Thoracic aorta (tissue), 2 donors: ENCODE results near the gene CCNE1. TPM values are rescaled to one million over a fixed set of nuclear protein-coding genes. Genes with fewer than 3 reads are reported as not detected.
"Not testable (repeated sequence)": the region's sequence is repeated elsewhere in the genome, so short reads cannot be mapped to it uniquely, and the experiment has no call there.

Source experiments
- ATAC-seq: fragments of 150-250 bp; one replicate; pipeline ENCODE4 v1.8.0; 2017; ENCODE audit warnings: low read depth; ENCODE audit not compliant: insufficient number of reproducible peaks, low FRiP score
- DNase-seq: peaks from one replicate; pipeline ENCODE4 v3.0.0-alpha.2; 2020; ENCODE audit warnings: low spot score
- H3K27ac ChIP-seq, 2 donors: fragments of 200-600 bp; sonication (generic); 1 replicate in 1 of 2; 2 replicates in 1 of 2; pipeline ENCODE4 v1.5.1; 2016; ENCODE audit warnings: mild to moderate bottlenecking in 2 of 2, moderate library complexity in 2 of 2
- H3K27me3 ChIP-seq: fragments of 200-600 bp; sonication (generic); replicated peaks from 2 replicates; pipeline ENCODE4 v1.6.0; 2016; ENCODE audit warnings: mild to moderate bottlenecking; ENCODE audit not compliant: insufficient read depth
- H3K36me3 ChIP-seq: fragments of 200-600 bp; sonication (generic); one replicate; pipeline ENCODE4 v1.5.1; 2016
- H3K4me1 ChIP-seq, 2 donors: fragments of 200-600 bp; sonication (generic); 1 replicate in 1 of 2; 2 replicates in 1 of 2; pipeline versions ENCODE4 v1.5.1 to v1.6.0; 2016; ENCODE audit warnings: low read depth in 2 of 2, mild to moderate bottlenecking in 1 of 2; ENCODE audit not compliant: control insufficient read depth in 1 of 2
- H3K4me3 ChIP-seq: fragments of 200-600 bp; sonication (generic); 2 replicates; pipeline ENCODE4 v1.5.1; 2016; ENCODE audit warnings: mild to moderate bottlenecking
- H3K9me3 ChIP-seq: fragments of 200-600 bp; sonication (generic); 2 replicates; pipeline ENCODE4 v1.5.1; 2016
- total RNA-seq, 2 donors: library from RNA; depleted of rRNA; stranded (reverse); fragments of >200 nt; gene quantifications; one replicate each; pipeline versions ENCODE4 v1.1.0 to v1.2.3, GENCODE V29; 2016
- TF ChIP-seq, protein P1 (sequence below): fragments of 200-600 bp; sonication (generic); IDR thresholded peaks from one replicate; pipeline ENCODE4 v1.5.1; 2019; ENCODE audit warnings: antibody characterized with exemption

CCNE1 gene
- total RNA-seq, 2 donors from 2014 or later = 4.6 TPM; not detected in 1

DNA sequence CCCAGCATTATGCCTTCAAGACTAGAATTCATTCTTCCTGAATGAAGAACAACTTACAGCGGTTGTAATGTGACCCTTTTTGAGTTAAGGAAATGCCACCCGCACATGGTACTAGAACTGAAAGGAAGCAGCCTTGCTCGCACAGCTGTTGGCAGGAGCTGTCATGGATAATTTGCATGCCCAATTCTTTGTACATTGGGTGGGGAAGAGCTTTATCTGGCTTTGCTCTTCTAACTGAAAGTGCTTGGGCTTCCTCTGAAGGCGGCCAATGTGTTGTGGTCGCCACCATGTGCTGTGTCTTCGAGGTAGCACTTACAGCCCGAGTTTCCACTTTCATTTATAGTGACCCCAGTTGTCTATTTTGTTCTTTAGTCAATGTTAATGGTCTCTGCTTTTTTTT is 3.4 kb downstream of the CCNE1 start:
- DNase-seq (no peak), ATAC-seq (no peak)
- H3K36me3 ChIP-seq = no peaks in the 10 kb centered on the region
- H3K27me3 ChIP-seq = no peaks in the 10 kb centered on the region
- TF ChIP-seq, protein P1, sequence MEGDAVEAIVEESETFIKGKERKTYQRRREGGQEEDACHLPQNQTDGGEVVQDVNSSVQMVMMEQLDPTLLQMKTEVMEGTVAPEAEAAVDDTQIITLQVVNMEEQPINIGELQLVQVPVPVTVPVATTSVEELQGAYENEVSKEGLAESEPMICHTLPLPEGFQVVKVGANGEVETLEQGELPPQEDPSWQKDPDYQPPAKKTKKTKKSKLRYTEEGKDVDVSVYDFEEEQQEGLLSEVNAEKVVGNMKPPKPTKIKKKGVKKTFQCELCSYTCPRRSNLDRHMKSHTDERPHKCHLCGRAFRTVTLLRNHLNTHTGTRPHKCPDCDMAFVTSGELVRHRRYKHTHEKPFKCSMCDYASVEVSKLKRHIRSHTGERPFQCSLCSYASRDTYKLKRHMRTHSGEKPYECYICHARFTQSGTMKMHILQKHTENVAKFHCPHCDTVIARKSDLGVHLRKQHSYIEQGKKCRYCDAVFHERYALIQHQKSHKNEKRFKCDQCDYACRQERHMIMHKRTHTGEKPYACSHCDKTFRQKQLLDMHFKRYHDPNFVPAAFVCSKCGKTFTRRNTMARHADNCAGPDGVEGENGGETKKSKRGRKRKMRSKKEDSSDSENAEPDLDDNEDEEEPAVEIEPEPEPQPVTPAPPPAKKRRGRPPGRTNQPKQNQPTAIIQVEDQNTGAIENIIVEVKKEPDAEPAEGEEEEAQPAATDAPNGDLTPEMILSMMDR = no peak
- H3K4me1 ChIP-seq = no peaks in the 10 kb centered on the region
- H3K9me3 ChIP-seq = no peaks in the 10 kb centered on the region
- H3K27ac ChIP-seq = no peak overlapping the region
- no peak overlapping the region for H3K4me3 ChIP-seq

DNA sequence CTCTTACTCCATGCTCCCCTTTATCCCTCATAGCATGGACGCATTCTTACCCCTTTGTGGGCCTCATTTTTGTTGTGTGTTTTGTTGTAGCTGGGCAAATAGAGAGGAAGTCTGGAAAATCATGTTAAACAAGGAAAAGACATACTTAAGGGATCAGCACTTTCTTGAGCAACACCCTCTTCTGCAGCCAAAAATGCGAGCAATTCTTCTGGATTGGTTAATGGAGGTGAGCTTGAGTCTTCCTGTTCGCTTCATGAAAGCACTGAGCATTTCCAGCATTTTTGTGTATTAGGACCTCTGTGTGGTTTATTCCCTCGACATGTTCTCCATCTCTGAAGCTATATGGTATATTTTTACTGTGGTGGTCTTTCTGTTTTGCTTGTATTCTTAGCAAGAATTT is 5.5 kb downstream of the CCNE1 start:
- H3K36me3 ChIP-seq = no peaks in the 10 kb centered on the region
- H3K4me1 ChIP-seq = no peaks in the 10 kb centered on the region
- H3K9me3 ChIP-seq = no peaks in the 10 kb centered on the region
- TF ChIP-seq, protein P1 = no peak
- ATAC-seq (no peak), DNase-seq (no peak)
- H3K27me3 ChIP-seq = no peaks in the 10 kb centered on the region
- no peak overlapping the region for H3K27ac ChIP-seq
- H3K4me3 ChIP-seq = no peak overlapping the region

DNA sequence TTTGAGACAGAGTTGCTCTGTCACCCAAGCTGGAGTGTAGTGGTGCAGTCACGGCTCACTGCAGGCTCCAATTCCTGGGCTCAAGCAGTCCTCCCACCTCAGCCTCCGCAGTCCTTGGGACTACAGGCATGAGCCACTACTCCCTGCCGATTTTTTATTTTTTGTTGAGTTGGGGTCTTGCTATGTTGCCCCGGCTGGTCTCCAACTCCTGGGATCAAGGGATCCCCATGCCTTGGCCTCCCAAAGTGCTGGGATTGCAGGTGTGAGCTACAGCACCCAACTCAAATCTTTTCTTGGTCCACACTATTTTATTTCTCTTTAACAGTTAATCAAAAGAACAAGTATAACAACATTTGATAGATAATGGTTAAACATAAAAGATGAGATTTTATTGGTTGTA is 7.5 kb downstream of the CCNE1 start:
- Histone ChIP-seq H3K27me3 (no peaks in the 10 kb centered on the region), H3K4me3 (no peak overlapping the region), H3K9me3 (no peaks in the 10 kb centered on the region), H3K36me3 (no peaks in the 10 kb centered on the region), H3K27ac (no peak overlapping the region), H3K4me1 (no peaks in the 10 kb centered on the region)
- no peak for DNase-seq
- ATAC-seq = no peak
- TF ChIP-seq, protein P1 = no peak

DNA sequence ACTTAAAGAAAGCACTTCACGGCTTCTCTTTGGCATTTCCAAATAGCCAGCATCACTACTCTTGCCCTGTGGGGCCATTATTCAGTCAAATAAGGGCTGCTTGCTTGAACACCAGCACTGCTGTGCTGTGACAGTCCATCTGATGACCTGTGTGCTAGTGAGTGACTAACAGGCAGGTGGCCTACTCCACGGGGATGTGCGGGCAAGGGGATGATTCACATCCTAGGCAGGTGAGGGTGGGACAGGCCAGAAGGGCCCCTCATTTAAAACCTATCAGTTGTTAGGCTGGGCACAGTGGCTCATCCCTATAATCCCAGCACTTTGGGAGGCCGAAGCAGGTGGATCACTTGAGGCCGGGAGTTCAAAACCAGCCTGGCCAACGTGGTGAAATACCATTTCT is 8.2 kb downstream of the CCNE1 start:
- no peak overlapping the region for H3K27ac ChIP-seq
- H3K36me3 ChIP-seq = no peaks in the 10 kb centered on the region
- no peaks in the 10 kb centered on the region for H3K4me1 ChIP-seq
- TF ChIP-seq, protein P1 = no peak
- no peaks in the 10 kb centered on the region for H3K27me3 ChIP-seq
- no peaks in the 10 kb centered on the region for H3K9me3 ChIP-seq
- H3K4me3 ChIP-seq = no peak overlapping the region
- no peak for ATAC-seq
- DNase-seq = no peak

DNA sequence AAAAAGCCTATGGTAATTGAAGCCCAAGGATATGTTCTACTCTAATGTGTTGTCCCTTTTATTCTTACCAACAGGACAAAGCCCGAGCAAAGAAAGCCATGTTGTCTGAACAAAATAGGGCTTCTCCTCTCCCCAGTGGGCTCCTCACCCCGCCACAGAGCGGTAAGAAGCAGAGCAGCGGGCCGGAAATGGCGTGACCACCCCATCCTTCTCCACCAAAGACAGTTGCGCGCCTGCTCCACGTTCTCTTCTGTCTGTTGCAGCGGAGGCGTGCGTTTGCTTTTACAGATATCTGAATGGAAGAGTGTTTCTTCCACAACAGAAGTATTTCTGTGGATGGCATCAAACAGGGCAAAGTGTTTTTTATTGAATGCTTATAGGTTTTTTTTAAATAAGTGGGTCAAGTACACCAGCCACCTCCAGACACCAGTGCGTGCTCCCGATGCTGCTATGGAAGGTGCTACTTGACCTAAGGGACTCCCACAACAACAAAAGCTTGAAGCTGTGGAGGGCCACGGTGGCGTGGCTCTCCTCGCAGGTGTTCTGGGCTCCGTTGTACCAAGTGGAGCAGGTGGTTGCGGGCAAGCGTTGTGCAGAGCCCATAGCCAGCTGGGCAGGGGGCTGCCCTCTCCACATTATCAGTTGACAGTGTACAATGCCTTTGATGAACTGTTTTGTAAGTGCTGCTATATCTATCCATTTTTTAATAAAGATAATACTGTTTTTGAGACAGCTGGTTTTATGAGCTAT is 12.0 kb downstream of the CCNE1 start:
- H3K4me3 ChIP-seq = no peak overlapping the region
- DNase-seq = no peak
- ATAC-seq = no peak
- no peak overlapping the region for H3K27ac ChIP-seq
- TF ChIP-seq, protein P1 = no peak
- no peaks in the 10 kb centered on the region for H3K36me3 ChIP-seq
- H3K4me1 ChIP-seq = no peaks in the 10 kb centered on the region
- H3K9me3 ChIP-seq = no peaks in the 10 kb centered on the region
- H3K27me3 ChIP-seq = no peaks in the 10 kb centered on the region

DNA sequence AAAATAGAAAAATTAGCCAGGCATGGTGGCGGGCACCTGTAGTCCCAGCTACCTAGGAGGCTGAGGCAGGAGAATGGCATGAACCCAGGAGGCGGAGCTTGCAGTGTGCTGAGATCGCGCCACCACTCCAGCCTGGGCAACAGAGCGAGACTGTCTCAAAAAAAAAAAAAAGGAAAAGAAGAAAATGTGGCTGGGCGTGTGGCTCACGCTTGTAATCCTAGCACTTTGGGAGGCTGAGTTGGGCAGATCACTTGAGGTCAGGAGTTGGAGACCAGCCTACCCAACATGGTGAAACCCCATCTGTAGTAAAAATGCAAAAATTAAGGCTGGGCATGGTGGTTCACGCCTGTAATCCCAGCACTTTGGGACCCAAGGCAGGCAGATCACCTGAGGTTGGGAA is 13.5 kb downstream of the CCNE1 start:
- not testable (repeated sequence) for H3K4me3 ChIP-seq, H3K27ac ChIP-seq, H3K4me1 ChIP-seq, H3K36me3 ChIP-seq, ATAC-seq, H3K27me3 ChIP-seq, DNase-seq, H3K9me3 ChIP-seq
